GM19463 (cell line): ENCODE measurements around the gene POLN.

Source experiments
- ATAC-seq: cut with Tn5 transposase; IDR thresholded peaks from one replicate; pipeline ENCODE4 v1.9.1; 2021; ENCODE audit warnings: mild to moderate bottlenecking, moderate library complexity; ENCODE audit not compliant: unreplicated experiment

Gene POLN

GRCh38 chr4:2126309-2127043, 115.4 kb downstream of the POLN start:
- no peak for ATAC-seq

DNA sequence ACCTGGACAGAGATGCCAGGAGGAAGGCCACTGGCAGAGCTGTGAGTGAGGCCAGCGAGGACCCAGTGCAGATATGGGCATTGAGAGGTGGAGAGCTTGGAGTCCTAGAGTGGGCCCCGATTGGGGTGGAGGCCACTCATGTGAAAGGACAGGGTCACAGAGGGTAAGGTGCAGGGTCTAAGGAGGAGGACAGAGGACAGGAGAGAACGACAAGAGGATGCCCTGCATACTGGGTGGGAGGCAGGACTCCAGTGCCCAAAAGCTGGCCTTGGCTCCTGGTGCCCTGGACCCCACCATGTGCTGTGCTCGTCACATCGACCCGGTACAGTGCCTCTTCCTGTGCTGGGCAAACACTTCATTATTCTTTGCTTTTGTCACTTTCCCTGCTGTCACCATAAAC, 116.1 kb downstream of the POLN start:
- no peak for ATAC-seq

DNA sequence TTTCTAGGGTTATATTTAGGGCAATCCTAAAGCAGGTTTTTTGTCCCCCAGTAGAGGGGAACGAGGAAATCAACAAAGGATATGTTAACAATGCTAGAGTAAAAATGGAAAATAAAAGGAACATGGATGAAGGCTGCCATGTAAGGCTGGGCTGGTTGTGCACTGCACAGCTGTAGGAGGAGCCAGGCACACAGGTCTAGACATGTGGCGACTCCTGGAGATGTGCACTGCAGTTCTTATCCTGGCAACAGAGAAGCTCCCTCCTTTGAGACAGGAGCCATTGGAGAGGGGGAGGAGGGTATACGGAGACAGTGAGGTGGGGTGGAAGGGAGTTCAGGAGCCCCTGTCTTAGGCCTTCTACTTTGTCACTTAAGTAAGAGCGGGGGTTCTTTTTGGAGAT, 116.9 kb downstream of the POLN start:
- ATAC-seq = no peak

- no peak for ATAC-seq
These were observed 125.1 kb downstream of the POLN start for GRCh38 chr4:2116687-2117400.

DNA sequence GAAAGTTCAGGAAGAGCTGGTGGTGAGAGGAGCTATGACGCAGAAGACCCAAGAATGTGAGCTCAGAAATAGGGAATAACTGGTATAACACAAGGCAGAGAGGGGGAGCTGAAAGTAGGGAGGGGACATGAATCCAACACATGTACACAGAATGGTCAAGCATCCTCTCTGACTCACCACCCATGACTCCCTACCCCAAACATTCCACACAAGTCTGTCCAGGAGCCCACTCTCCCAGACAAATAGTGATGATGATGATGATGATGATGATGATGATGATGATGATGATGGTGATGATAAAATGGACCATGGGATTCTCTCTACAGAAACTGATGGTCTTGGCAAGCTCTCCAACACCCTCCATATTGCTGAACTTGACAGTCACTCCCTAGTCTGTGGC, 136.4 kb downstream of the POLN start:
- no peak for ATAC-seq

GRCh38 chr4:2104556-2105345, 137.2 kb downstream of the POLN start:
- no peak for ATAC-seq

DNA sequence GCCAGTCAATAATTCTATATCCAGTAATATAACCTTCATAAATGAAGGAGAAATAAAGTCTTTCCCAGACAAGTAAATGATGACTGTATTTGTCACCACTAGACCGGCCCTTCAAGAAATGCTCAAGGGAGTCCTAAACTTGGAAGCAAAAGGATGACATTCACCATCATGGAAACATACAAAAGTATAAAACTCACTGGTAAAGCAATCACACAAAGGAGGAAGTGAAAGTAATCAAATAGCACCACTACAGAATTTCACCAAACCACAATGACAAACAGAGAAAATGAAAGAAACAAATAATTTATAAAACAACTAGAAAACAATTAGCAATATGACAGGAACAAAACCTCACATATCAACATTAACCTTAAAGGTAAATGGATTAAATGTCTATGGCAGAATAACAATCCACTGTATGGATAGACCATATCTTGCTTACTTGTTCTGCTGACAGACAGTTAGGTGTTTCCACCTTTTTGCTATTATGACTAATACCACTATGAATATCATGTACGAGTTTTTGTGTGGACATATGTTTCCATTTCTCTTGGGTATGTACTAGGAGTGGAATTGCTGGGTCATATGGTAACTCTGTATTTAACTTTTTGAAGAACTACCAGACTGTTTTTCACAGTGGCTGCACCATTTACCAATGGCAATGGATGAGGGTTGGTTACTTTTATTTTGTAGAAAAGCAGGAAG, 137.9 kb downstream of the POLN start:
- no peak for ATAC-seq

- no peak for ATAC-seq
These were observed 138.6 kb downstream of the POLN start for GRCh38 chr4:2103127-2103842.

GRCh38 chr4:2102045-2102883, 139.7 kb downstream of the POLN start:
- no peak for ATAC-seq

- no peak for ATAC-seq
These were observed 140.4 kb downstream of the POLN start for GRCh38 chr4:2101346-2102044.

GRCh38 chr4:2096073-2096609, 145.8 kb downstream of the POLN start:
- ATAC-seq = no peak

GRCh38 chr4:2095236-2096072, 146.5 kb downstream of the POLN start:
- ATAC-seq = no peak

GRCh38 chr4:2094545-2094944, 147.4 kb downstream of the POLN start:
- ATAC-seq = no peak

DNA sequence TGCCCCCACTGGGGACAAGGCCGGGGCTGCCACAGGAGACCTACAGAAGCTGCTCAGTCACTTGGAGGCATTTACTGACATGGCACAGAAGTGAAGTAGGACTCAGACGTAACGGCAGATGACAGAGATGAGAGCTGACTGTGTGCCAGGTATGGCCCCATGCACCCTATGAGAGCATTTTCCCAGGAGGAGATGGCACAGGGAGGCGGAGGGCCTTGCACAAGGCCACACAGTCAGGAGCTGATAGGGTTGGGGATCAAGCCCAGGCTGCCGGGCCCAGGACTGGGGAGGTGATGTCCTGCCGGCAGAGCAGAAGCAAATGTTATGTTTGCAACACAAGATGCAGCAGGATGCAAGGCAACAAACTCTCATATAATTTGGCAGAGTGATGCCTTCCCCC, 148.7 kb downstream of the POLN start:
- ATAC-seq = no peak

DNA sequence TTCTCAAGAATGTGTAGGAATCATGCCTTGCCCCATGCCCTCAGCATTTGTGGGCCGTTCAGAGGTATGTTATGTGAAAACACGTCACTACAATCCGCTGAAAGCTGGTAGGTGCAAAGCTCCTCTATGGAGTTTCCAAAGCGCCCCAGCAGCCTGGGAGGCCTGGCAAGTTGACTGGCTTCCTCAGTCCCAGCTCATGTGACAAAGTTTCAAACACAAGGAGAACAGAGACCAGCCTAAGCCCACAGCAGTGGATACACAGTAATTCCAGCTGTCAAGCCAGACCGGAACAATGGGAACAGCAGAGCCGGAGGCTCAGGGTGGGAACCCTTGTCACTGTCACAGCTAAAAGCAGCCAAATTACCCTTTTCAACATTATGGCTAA, 149.3 kb downstream of the POLN start:
- no peak for ATAC-seq

DNA sequence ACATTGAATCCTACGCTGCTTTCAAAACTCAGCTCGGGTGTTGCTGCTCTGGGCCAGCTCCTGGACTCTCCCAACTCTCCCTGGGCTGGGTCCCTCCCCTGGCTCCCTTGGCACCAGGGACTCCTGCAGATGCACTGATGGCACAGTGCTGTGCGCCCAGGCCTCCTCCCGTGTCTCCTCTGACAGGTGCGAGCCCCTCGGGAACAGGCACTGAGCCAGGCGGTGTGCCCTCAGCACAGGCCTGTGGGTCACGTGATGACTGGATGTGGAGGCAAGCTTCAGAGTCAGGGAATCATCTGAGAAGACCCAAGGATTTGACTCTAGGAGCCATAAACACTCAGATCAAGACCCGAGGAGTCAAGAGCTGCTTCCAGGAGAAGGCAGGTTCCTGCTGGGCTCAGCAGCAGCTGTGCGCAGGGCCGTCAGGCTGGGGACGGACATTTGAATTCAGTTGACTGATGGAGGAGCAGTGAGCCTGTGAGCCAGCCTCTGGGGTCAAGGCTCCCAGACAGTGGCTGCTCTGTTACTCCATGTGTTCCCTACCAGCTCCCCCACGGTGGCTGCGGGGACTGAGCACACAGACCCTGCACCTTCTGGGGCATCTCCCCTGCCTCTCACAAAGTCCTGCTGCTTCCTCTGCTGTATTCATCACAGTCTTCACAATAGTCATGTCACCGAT, 149.8 kb downstream of the POLN start:
- ATAC-seq = no peak

GRCh38 chr4:2090642-2091041, 151.3 kb downstream of the POLN start:
- ATAC-seq = no peak
